ENCODE data around the gene MEIS2.

DNA sequence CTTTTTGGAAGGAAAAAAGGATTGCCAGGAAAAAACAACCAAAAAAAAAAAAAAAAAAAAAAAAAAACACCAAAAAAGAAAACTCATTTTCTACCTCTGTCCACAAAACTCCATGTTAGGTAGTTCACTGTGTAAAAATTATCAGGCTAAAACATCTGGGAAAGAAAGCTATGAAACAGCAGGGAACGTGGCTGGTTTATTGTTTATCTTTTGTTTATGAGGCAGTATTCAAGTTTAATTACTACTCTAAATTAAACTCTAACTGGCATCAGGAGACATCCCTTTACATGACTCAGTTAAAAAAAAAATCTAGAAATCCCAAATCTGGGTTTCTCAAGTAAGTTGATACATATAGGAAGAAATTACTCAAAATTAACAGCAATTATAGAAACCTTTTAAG lies 21.8 kb downstream of the MEIS2 start:
- TF ChIP-seq EZH2 (IDR thresholded peaks at IDR 0.05; ENCODE audit: borderline replicate concordance, low read depth, low read length, severe bottlenecking) (no peak), MYC (IDR thresholded peaks at IDR 0.05; ENCODE audit: low read depth, low read length) (no peak), GATA2 (IDR thresholded peaks at IDR 0.05; ENCODE audit: insufficient read depth, insufficient read length, low read depth, low read length) (no peak), POLR2A (IDR thresholded peaks at IDR 0.05; ENCODE audit: low read depth, low read length) (no peak), POLR2AphosphoS5 (IDR thresholded peaks at IDR 0.05; ENCODE audit: insufficient read depth, low read depth, low read length) (no peak)
- TF ChIP-seq, protein P1, sequence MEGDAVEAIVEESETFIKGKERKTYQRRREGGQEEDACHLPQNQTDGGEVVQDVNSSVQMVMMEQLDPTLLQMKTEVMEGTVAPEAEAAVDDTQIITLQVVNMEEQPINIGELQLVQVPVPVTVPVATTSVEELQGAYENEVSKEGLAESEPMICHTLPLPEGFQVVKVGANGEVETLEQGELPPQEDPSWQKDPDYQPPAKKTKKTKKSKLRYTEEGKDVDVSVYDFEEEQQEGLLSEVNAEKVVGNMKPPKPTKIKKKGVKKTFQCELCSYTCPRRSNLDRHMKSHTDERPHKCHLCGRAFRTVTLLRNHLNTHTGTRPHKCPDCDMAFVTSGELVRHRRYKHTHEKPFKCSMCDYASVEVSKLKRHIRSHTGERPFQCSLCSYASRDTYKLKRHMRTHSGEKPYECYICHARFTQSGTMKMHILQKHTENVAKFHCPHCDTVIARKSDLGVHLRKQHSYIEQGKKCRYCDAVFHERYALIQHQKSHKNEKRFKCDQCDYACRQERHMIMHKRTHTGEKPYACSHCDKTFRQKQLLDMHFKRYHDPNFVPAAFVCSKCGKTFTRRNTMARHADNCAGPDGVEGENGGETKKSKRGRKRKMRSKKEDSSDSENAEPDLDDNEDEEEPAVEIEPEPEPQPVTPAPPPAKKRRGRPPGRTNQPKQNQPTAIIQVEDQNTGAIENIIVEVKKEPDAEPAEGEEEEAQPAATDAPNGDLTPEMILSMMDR (IDR thresholded peaks at IDR 0.05; ENCODE audit: extremely low read depth in 1 of 2, insufficient read depth in 1 of 2, low read depth in 1 of 2, low read length in 2 of 2), result no peak
